Measurements from ENCODE around the gene CRYGA. TPM values are rescaled to one million over a fixed set of nuclear protein-coding genes. Genes with fewer than 3 reads are reported as not detected.

The CRYGA gene
- polyA plus RNA-seq, 1 donor (not counting 4 experiments of a cell fraction or from before 2014, with no cell fraction given): not detected

GRCh38 chr2:208156439-208156838, 7.0 kb downstream of the CRYGA start:
- Histone ChIP-seq H3K9me1 (ENCODE audit: control insufficient read depth, extremely low read depth, insufficient read depth, low read length) (no peaks in the 10 kb centered on the region), H3K4me3 (ENCODE audit: control insufficient read depth in 2 of 3, extremely low read depth in 1 of 3, insufficient read depth in 2 of 3, low read depth in 1 of 3, low read length in 3 of 3) (no peak overlapping the region), H3K27me3 (ENCODE audit: control insufficient read depth, extremely low read depth, insufficient read depth, low read length) (no peaks in the 10 kb centered on the region), H3K9me3 (ENCODE audit: control insufficient read depth, low read depth, low read length) (no peaks in the 10 kb centered on the region), H4K20me1 (ENCODE audit: control insufficient read depth, extremely low read depth, insufficient read depth, low read length) (no peaks in the 10 kb centered on the region), H3K4me2 (ENCODE audit: control insufficient read depth, extremely low read depth, insufficient read depth, low read depth, low read length) (no peak overlapping the region), H3K27ac (ENCODE audit: control insufficient read depth, insufficient read depth, low read length) (no peak overlapping the region), H3K36me3 (ENCODE audit: control insufficient read depth in 2 of 2, extremely low read depth in 1 of 2, insufficient read depth in 2 of 2, low read length in 2 of 2) (no peaks in the 10 kb centered on the region), H3K4me1 (ENCODE audit: control insufficient read depth, extremely low read depth, insufficient read depth, low read length) (peaks cover 3% of the 10 kb centered on the region), H3K79me2 (ENCODE audit: control insufficient read depth, insufficient read depth, low read length) (no peaks in the 10 kb centered on the region), H3K9ac (ENCODE audit: control insufficient read depth, extremely low read depth, insufficient read depth, low read length) (no peak overlapping the region), H2AFZ (ENCODE audit: control insufficient read depth, low read length) (no peak overlapping the region)
- FAIRE-seq (no peak), DNase-seq (ENCODE audit: low read depth, low spot score) (no peak)
- no peak for TF ChIP-seq CTCF (optimal IDR thresholded peaks at IDR 0.05 in 1 of 3, IDR thresholded peaks at IDR 0.05 in 1 of 3, conservative IDR thresholded peaks at IDR 0.05 in 1 of 3; ENCODE audit: extremely low read depth in 1 of 3, insufficient read depth in 2 of 3, low read length in 3 of 3)
- TF ChIP-seq EZH2 (IDR thresholded peaks at IDR 0.05; ENCODE audit: low read length): no peak
- dilution Hi-C loops (cut with MboI; ENCODE audit: extremely low pct_ligation_motif_present, low sequenced_read_pairs): no loop called here

GRCh38 chr2:208153156-208153555, 10.2 kb downstream of the CRYGA start:
- no peaks in the 10 kb centered on the region for H3K9me1 ChIP-seq (ENCODE audit: control insufficient read depth, extremely low read depth, insufficient read depth, low read length)

More at GRCh38 chr2:208153156-208153555, 10.2 kb downstream of the CRYGA start:
- no peaks in the 10 kb centered on the region for H3K9me3 ChIP-seq (ENCODE audit: control insufficient read depth, low read depth, low read length)
- H4K20me1 ChIP-seq (ENCODE audit: control insufficient read depth, extremely low read depth, insufficient read depth, low read length): no peaks in the 10 kb centered on the region
- no peak overlapping the region for H3K27ac ChIP-seq (ENCODE audit: control insufficient read depth, insufficient read depth, low read length)
- no peak overlapping the region for H2AFZ ChIP-seq (ENCODE audit: control insufficient read depth, low read length)
- H3K36me3 ChIP-seq (ENCODE audit: control insufficient read depth in 2 of 2, extremely low read depth in 1 of 2, insufficient read depth in 2 of 2, low read length in 2 of 2): no peaks in the 10 kb centered on the region
- TF ChIP-seq CTCF (optimal IDR thresholded peaks at IDR 0.05 in 1 of 3, IDR thresholded peaks at IDR 0.05 in 1 of 3, conservative IDR thresholded peaks at IDR 0.05 in 1 of 3; ENCODE audit: extremely low read depth in 1 of 3, insufficient read depth in 2 of 3, low read length in 3 of 3): no peak
- TF ChIP-seq EZH2 (IDR thresholded peaks at IDR 0.05; ENCODE audit: low read length): no peak
- FAIRE-seq: no peak
- no peaks in the 10 kb centered on the region for H3K79me2 ChIP-seq (ENCODE audit: control insufficient read depth, insufficient read depth, low read length)
- no peak for DNase-seq (ENCODE audit: low read depth, low spot score)
- peaks cover 3% of the 10 kb centered on the region for H3K4me1 ChIP-seq (ENCODE audit: control insufficient read depth, extremely low read depth, insufficient read depth, low read length)
- dilution Hi-C loops (cut with MboI; ENCODE audit: extremely low pct_ligation_motif_present, low sequenced_read_pairs): no loop called here
- H3K27me3 ChIP-seq (ENCODE audit: control insufficient read depth, extremely low read depth, insufficient read depth, low read length): no peaks in the 10 kb centered on the region
- no peak overlapping the region for H3K9ac ChIP-seq (ENCODE audit: control insufficient read depth, extremely low read depth, insufficient read depth, low read length)
- no peak overlapping the region for H3K4me3 ChIP-seq (ENCODE audit: control insufficient read depth in 2 of 3, extremely low read depth in 1 of 3, insufficient read depth in 2 of 3, low read depth in 1 of 3, low read length in 3 of 3)
- no peak overlapping the region for H3K4me2 ChIP-seq (ENCODE audit: control insufficient read depth, extremely low read depth, insufficient read depth, low read depth, low read length)

Data from keratinocyte (primary cell).